H9 (cell line): ENCODE data around the gene IQCK. TPM values are rescaled to one million over a fixed set of nuclear protein-coding genes. Genes with fewer than 3 reads are reported as not detected.
A peak's percentile ranks its signal among the peaks of the same experiment; 100 is the strongest.

Experiments
- DNase-seq: peaks from one replicate; pipeline ENCODE4 v3.0.0-alpha.2; 2017
- H2AFZ ChIP-seq: one replicate; pipeline ENCODE4 v1.6.1; 2013; ENCODE audit warnings: mild to moderate bottlenecking, low read length, control low read depth, moderate library complexity
- H2AK5ac ChIP-seq: 2 replicates; pipeline ENCODE4 v1.6.1; 2013; ENCODE audit warnings: low read length, control low read depth, mixed read lengths; ENCODE audit not compliant: insufficient read length
- H2BK120ac ChIP-seq: one replicate; pipeline ENCODE4 v1.6.1; 2013; ENCODE audit warnings: low read depth, mild to moderate bottlenecking, low read length, control low read depth, inconsistent platforms; ENCODE audit not compliant: poor library complexity, severe bottlenecking
- H2BK12ac ChIP-seq: 2 replicates; pipeline ENCODE4 v1.6.1; 2013; ENCODE audit warnings: low read length, control low read depth, mixed read lengths, low read depth; ENCODE audit not compliant: insufficient read length
- H2BK15ac ChIP-seq: 2 replicates; pipeline ENCODE4 v1.6.1; 2013; ENCODE audit warnings: low read depth, low read length, control low read depth
- H2BK20ac ChIP-seq: one replicate; pipeline ENCODE4 v1.6.1; 2013; ENCODE audit warnings: low read depth, mild to moderate bottlenecking, low read length, control low read depth, inconsistent platforms; ENCODE audit not compliant: poor library complexity, severe bottlenecking
- H2BK5ac ChIP-seq: 2 replicates; pipeline ENCODE4 v1.6.1; 2013; ENCODE audit warnings: low read length, control low read depth, mixed read lengths; ENCODE audit not compliant: insufficient read length
- H3K14ac ChIP-seq: 2 replicates; pipeline ENCODE4 v1.6.1; 2013; ENCODE audit warnings: low read length, control low read depth; ENCODE audit not compliant: insufficient read depth
- H3K18ac ChIP-seq: 2 replicates; pipeline ENCODE4 v1.6.1; 2013; ENCODE audit warnings: low read depth, mild to moderate bottlenecking, mixed read lengths, low read length, control low read depth; ENCODE audit not compliant: insufficient read length
- H3K23ac ChIP-seq: 2 replicates; pipeline ENCODE4 v1.6.1; 2013; ENCODE audit warnings: low read length, control low read depth, mixed read lengths, low read depth; ENCODE audit not compliant: insufficient read length
- H3K23me2 ChIP-seq: 2 replicates; pipeline ENCODE4 v1.6.1; 2013; ENCODE audit warnings: low read depth, mild to moderate bottlenecking, mixed read lengths, low read length, control low read depth; ENCODE audit not compliant: insufficient read length, poor library complexity, severe bottlenecking
- H3K27ac ChIP-seq: 2 replicates; pipeline ENCODE4 v1.5.1; 2013; ENCODE audit warnings: low read length, control low read depth, mixed read lengths, low read depth; ENCODE audit not compliant: insufficient read length
- H3K27me3 ChIP-seq: 2 replicates; pipeline ENCODE4 v1.6.1; 2013; ENCODE audit warnings: low read length, control low read depth, inconsistent platforms; ENCODE audit not compliant: insufficient read depth
- H3K4ac ChIP-seq: 2 replicates; pipeline ENCODE4 v1.6.1; 2013; ENCODE audit warnings: low read depth, mild to moderate bottlenecking, control low read depth, inconsistent platforms, low read length, moderate library complexity
- H3K4me1 ChIP-seq: 2 replicates; pipeline ENCODE4 v1.6.1; 2013; ENCODE audit warnings: low read length, control low read depth, inconsistent platforms; ENCODE audit not compliant: insufficient read depth
- H3K4me2 ChIP-seq: 2 replicates; pipeline ENCODE4 v1.6.1; 2013; ENCODE audit warnings: low read length, control low read depth, mixed read lengths; ENCODE audit not compliant: insufficient read length, insufficient read depth
- H3K56ac ChIP-seq: 2 replicates; pipeline ENCODE4 v1.6.1; 2013; ENCODE audit warnings: low read depth, mild to moderate bottlenecking, mixed read lengths, low read length, control low read depth; ENCODE audit not compliant: insufficient read length
- H3K79me1 ChIP-seq: 2 replicates; pipeline ENCODE4 v1.6.1; 2013; ENCODE audit warnings: low read depth, mild to moderate bottlenecking, moderate library complexity, low read length, control low read depth, inconsistent platforms; ENCODE audit not compliant: insufficient read depth, poor library complexity, severe bottlenecking
- H3K79me2 ChIP-seq: 2 replicates; pipeline ENCODE4 v1.6.1; 2013; ENCODE audit warnings: low read length, control low read depth, inconsistent platforms; ENCODE audit not compliant: insufficient read depth
- H3K9ac ChIP-seq: 2 replicates; pipeline ENCODE4 v1.6.1; 2013; ENCODE audit warnings: low read length, control low read depth, mixed read lengths; ENCODE audit not compliant: insufficient read length; ENCODE audit errors: extremely low read depth
- H3K9me3 ChIP-seq: one replicate; pipeline ENCODE4 v1.6.1; 2013; ENCODE audit warnings: low read depth, low read length, inconsistent platforms; ENCODE audit not compliant: control insufficient read depth
- H3T11ph ChIP-seq: one replicate; pipeline ENCODE4 v1.6.1; 2013; ENCODE audit warnings: mild to moderate bottlenecking, low read length, control low read depth, inconsistent platforms
- H4K20me1 ChIP-seq: one replicate; pipeline ENCODE4 v1.6.1; 2013; ENCODE audit not compliant: control insufficient read depth, insufficient read length, insufficient read depth
- H4K5ac ChIP-seq: 2 replicates; pipeline ENCODE4 v1.6.1; 2013; ENCODE audit warnings: low read depth, mild to moderate bottlenecking, mixed read lengths, low read length, control low read depth; ENCODE audit not compliant: insufficient read length
- H4K8ac ChIP-seq: replicated peaks from 2 replicates; pipeline ENCODE4 v1.6.1; 2013; ENCODE audit warnings: low read length, control low read depth, mixed read lengths, low read depth; ENCODE audit not compliant: insufficient read length
- H4K91ac ChIP-seq: 2 replicates; pipeline ENCODE4 v1.6.1; 2013; ENCODE audit warnings: low read depth, mild to moderate bottlenecking, moderate library complexity, mixed read lengths, low read length, control low read depth; ENCODE audit not compliant: insufficient read length
- H3K27ac Mint-ChIP-seq, 3 experiments: 2 replicates in 2 of 3; 3 replicates in 1 of 3; pipeline ENCODE4 v1.8.0; 2020 to 2021; ENCODE audit warnings: mixed read lengths in 3 of 3, mild to moderate bottlenecking in 1 of 3, moderate library complexity in 1 of 3
- H3K27me3 Mint-ChIP-seq: 2 replicates; pipeline ENCODE4 v1.8.0; 2021; ENCODE audit warnings: low read depth, mild to moderate bottlenecking, moderate library complexity, mixed read lengths
- H3K36me3 Mint-ChIP-seq, 3 experiments: 2 replicates in 2 of 3; 3 replicates in 1 of 3; pipeline ENCODE4 v1.8.0; 2020 to 2021; ENCODE audit warnings: low read depth in 3 of 3, mixed read lengths in 3 of 3; ENCODE audit not compliant: insufficient read depth in 1 of 3
- H3K4me1 Mint-ChIP-seq, 2 experiments: 2 replicates each; pipeline ENCODE4 v1.8.0; 2020; ENCODE audit warnings: mixed read lengths in 2 of 2
- H3K4me3 Mint-ChIP-seq, 2 experiments: 2 replicates in 1 of 2; 3 replicates in 1 of 2; pipeline ENCODE4 v1.8.0; 2020 to 2021; ENCODE audit warnings: mild to moderate bottlenecking in 2 of 2, mixed read lengths in 2 of 2, moderate library complexity in 1 of 2
- H3K9me3 Mint-ChIP-seq, 2 experiments: 2 replicates in 1 of 2; 3 replicates in 1 of 2; pipeline ENCODE4 v1.8.0; 2020; ENCODE audit warnings: mild to moderate bottlenecking in 2 of 2, mixed read lengths in 2 of 2, moderate library complexity in 1 of 2
- CTCF ChIP-seq: fragments of 200-600 bp; sonication (generic); conservative IDR thresholded peaks from 3 replicates; pipeline ENCODE4 v1.8.0; 2021; ENCODE audit warnings: antibody characterized with exemption, mild to moderate bottlenecking
- WGBS: extraction: QIAGEN DNeasy Blood & Tissue Kit; methylation state at CpG from one replicate; pipeline ENCODE4 v1.1.7; 2013; ENCODE audit warnings: missing lambda C conversion rate, low lambda C conversion rate, mixed read lengths; ENCODE audit not compliant: insufficient read length; ENCODE audit errors: extremely low coverage; 5-methylcytosine and 5-hydroxymethylcytosine counted together
- total RNA-seq: library from RNA; stranded (reverse); gene quantifications from 2 replicates; pipeline ENCODE4 v1.2.1, GENCODE V29; 2021

Gene IQCK
- total RNA-seq, 1 experiment from 2014 or later = 9.0 TPM

GRCh38 chr16:19871721-19872120 lies 153.7 kb downstream of the IQCK start:
- Histone ChIP-seq H3K56ac (no peak overlapping the region), H3T11ph (no peak overlapping the region)

More at GRCh38 chr16:19871721-19872120, 153.7 kb downstream of the IQCK start:
- Histone ChIP-seq H2BK20ac (no peak overlapping the region), H3K23me2 (no peaks in the 10 kb centered on the region), H3K4me2 (no peak overlapping the region), H3K27ac (no peak overlapping the region), H4K5ac (no peak overlapping the region), H3K79me2 (peaks cover 19% of the 10 kb centered on the region; the same call in 1 of the 2 replicates), H3K18ac (no peak overlapping the region), H2BK5ac (no peak overlapping the region), H4K20me1 (no peaks in the 10 kb centered on the region), H2BK12ac (no peak overlapping the region), H3K27me3 (no peaks in the 10 kb centered on the region), H2AFZ (no peak overlapping the region), H2BK15ac (no peak overlapping the region), H4K91ac (no peak overlapping the region), H3K14ac (no peak overlapping the region), H3K4ac (no peak overlapping the region), H3K79me1 (peaks cover 6% of the 10 kb centered on the region), H2BK120ac (no peak overlapping the region), H2AK5ac (no peak overlapping the region), H3K9me3 (no peaks in the 10 kb centered on the region), H3K9ac (no peak overlapping the region), H3K4me1 (peaks cover 7% of the 10 kb centered on the region), H4K8ac (no peak overlapping the region), H3K23ac (no peak overlapping the region)
- no peak for TF ChIP-seq CTCF
- Mint-ChIP-seq H3K27ac (peak overlapping the region; percentile 57 to 74 (median 63); a peak in 4 of 7 replicates), H3K4me1 (peaks cover 29 to 30% of the 10 kb centered on the region in 2 experiments), H3K36me3 (peaks cover 49 to 81% (median 68%) of the 10 kb centered on the region in 3 experiments), H3K9me3 (no peaks in the 10 kb centered on the region), H3K27me3 (no peaks in the 10 kb centered on the region), H3K4me3 (no peak overlapping the region)
- DNase-seq = no peak
- no CpG with 5 or more reads among the region's 20 CpGs for WGBS
